C4-2B (cell line): Measurements from ENCODE around the gene TPX2.

Source experiments
- CTCF ChIP-seq: fragments of 450-650 bp; conservative IDR thresholded peaks from 2 replicates; pipeline ENCODE4 v1.5.1; 2017; ENCODE audit warnings: mild to moderate bottlenecking
- ZFX ChIP-seq: fragments of 450-650 bp; IDR thresholded peaks from 2 replicates; pipeline ENCODE4 v1.6.1; 2017

- TF ChIP-seq CTCF (no peak), ZFX (no peak)
Observed at GRCh38 chr20:31831771-31832306, 92.7 kb downstream of the TPX2 start.
